GM19328 (cell line): ENCODE data around the gene CHRNA10.

Source experiments
- ATAC-seq: cut with Tn5 transposase; IDR thresholded peaks from one replicate; pipeline ENCODE4 v1.9.1; 2021; ENCODE audit warnings: mild to moderate bottlenecking, moderate library complexity; ENCODE audit not compliant: unreplicated experiment

The CHRNA10 gene, protein sequence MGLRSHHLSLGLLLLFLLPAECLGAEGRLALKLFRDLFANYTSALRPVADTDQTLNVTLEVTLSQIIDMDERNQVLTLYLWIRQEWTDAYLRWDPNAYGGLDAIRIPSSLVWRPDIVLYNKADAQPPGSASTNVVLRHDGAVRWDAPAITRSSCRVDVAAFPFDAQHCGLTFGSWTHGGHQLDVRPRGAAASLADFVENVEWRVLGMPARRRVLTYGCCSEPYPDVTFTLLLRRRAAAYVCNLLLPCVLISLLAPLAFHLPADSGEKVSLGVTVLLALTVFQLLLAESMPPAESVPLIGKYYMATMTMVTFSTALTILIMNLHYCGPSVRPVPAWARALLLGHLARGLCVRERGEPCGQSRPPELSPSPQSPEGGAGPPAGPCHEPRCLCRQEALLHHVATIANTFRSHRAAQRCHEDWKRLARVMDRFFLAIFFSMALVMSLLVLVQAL

DNA sequence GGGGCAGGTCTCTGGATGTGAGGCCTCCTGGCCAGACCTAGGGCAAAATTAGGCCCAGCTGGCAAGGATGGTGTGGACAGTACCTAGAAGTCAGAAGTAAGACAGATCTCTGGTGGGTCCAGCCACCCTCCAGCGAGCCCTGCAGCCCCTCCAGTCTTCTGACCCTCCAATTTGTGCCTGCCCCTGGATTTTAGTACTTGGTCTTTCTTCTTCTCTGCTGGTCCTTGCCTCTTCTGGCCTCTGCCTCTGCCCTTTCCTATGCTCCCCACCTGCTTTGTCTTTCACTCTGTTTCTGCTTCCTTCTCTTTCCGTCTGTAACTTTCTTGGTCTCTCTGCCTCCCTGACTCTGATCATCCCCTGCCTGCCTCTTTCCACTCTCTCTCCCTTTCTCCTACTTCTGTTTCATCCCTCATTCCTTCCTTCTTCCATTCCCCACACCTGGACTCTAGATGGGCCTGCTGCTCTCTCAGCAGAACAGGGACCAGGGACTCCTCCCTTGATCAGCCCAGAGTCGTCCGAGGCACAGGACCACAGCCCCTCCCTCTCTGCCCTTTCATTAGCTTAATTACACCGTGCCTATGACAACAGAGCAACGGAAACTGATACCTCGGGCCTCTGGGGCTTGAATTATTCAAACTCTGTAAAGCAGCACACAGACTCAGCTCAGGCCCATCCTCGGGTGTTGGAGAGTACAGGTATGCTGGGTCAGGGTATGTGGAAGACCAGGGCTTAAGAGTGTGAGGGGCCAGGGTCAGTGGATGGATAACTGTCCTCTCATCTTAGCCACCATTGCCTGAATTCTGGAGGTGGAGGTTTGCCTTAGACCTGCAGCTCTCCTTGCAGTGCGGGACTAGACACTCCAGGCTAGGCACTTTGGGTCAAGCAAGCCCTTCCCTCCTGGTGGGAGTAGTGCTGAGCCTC lies at the start of gene CHRNA10:
Gene CHRNA10, minus strand, starts transcription at position 51 of the 921 bp plus-strand sequence. CDS start 72 bp downstream, outside the sequence.
- no peak for ATAC-seq

DNA sequence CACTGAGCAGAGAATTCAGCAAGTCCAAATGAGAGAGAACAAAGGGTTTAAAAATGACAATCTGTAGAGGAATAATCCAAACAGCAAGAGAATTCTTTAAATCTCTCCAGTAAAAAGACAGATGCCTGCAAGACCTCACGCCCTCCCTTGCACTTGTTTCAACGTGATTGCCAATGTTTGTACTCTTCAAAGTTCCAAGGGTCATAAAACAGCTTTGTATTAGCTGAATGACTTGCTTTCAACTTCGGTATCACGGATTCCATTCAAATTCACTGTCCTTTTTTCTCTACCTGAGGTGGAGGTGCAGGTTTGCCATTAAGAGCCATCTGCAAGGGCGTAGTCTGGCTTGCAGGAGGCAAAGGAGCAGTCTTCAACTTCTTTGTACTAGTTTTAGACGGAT lies 41.1 kb upstream of the CHRNA10 start:
- ATAC-seq: no peak

DNA sequence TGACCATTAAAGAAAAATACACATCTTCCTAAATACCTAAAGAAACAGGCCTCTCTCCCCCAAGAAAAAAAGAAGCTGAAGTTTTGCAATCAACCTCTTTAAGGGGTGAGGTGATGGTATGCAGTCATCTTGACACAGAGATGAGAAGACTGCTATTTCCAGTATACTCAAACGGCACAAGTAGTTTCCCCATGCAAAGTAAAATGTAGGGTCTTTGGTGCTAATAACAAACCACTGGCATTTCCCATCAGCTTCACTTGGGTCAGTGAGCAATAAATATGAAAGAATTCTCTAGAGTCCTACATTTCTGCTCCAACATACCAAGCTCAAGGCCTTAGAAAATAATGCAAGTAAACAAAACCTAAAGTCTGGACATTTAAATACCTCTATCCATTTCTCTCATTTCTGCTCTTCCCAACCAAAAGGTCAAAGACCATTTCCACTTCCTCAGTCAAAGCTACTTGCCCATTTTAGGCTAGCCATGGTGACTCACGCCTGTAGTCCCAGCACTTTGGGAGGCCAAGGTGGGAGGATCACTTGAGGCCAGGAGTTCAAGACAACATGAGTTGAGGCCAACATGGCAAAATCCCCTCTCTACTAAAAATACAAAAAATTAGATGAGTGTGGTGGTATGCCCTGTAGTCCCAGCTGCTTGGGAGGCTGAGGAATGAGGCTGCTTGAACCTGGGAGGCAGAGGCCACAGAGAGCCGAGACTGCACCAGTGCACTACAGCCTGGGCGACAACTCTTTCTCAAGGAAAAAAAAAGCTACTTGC lies 39.5 kb upstream of the CHRNA10 start:
- ATAC-seq: no peak

DNA sequence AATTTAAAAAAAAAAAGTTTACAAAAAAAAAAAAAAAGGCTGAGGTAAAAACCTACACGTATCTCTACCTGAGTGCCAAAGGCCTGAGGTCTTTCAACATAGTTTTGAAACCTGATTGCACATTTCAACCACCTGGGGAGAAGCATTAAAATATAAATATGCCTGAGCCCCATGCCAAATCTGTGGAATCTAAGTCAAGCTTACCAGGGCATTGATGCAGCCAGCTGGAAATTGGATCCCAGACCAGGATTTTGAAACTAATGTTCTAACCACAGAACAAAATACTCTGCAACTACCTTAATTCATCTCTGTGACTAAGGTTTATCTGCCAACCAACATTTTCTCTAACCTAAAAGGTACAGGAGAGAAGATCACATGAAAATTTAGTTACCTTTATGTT lies 38.8 kb upstream of the CHRNA10 start:
- no peak for ATAC-seq

DNA sequence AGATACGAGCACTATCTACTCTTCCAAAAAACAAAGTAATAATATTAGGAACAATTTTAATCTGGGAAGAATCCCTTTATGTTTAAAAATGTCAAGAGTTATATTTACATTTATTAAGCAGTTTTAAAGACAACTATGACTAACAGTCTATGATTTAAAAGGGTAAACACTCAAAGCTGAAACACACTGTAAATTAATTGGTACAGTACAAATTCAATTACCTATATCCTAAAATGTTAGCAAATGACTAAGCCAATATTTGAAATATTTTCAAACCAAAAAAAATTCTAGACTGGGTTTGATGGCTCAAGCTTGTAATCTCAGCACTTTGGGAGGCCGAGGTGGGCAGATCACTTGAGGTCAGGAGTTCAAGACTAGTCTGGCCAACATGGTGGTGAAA lies 36.0 kb upstream of the CHRNA10 start:
- ATAC-seq: no peak

DNA sequence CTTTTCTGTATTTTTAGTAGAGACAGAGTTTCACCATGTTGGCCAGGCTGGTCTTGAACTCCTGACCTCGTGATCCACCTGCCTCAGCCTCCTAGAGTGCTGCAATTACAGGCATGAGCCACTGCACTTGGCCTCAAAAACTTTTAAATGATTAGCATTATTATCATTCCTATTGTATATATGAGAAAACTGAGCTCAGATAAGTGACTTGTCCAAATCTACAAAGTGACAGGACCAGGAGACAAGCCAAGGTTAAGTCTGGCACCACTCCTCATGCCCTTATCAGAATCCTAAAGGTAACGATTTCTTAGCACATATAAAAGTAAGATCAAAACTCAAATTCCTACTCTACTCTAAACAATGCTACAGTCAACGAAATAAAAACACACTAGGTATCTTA lies 32.2 kb upstream of the CHRNA10 start:
- no peak for ATAC-seq

DNA sequence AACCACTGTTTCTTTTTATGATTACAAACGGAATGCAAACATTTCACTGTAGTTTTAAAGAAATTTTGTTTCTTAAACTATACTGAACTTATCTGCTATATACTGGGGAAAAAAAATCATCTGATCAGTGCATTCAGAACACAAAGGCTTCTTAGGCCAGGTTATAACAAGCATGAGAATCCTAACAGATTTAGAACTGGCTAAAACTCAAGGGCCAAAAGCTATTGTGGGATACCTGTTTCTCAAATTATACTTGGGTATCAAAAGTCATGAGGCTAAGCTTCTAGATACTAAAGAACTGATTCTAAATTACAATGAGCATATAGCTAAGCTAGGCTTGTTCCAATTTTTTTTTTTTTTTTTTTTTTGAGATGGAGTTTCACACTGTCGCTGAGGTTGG lies 29.7 kb upstream of the CHRNA10 start:
- ATAC-seq: no peak

DNA sequence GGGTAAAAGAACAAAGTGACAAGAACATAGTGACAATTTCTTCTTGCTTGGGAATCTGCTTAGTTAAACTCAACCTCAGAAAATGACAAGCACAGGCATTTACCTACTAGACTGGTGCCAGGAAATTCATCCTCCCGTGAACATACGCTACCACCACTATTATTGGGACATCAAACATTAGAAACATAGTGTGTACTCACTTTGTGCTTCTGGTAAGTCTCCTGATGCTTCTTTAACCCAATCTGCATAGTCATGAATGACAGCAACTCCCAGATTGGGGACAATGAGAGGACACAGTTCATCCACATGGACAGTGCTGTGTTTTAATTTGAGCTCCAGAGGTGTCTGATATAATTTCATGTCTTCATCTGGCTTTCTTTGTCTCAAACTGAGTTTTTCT lies 29.2 kb upstream of the CHRNA10 start:
- ATAC-seq: no peak

DNA sequence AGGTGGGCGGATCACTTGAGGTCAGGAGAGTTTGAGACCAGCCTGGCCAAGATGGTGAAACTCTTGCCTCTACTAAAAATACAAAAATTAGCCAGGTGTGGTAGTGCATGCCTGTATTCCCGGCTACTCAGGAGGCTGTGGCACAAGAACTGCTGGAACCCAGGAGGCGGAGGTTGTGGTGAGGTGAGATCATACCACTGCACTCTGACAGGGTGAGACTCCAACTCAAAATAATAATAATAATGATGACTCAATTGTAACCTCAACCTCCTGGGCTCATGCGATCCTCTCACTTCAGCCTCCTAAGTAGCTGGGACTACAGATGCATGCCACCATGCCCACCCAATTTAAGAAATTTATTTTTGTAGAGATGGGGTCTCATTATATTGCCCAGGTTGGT lies 15.6 kb upstream of the CHRNA10 start:
- ATAC-seq: no peak

DNA sequence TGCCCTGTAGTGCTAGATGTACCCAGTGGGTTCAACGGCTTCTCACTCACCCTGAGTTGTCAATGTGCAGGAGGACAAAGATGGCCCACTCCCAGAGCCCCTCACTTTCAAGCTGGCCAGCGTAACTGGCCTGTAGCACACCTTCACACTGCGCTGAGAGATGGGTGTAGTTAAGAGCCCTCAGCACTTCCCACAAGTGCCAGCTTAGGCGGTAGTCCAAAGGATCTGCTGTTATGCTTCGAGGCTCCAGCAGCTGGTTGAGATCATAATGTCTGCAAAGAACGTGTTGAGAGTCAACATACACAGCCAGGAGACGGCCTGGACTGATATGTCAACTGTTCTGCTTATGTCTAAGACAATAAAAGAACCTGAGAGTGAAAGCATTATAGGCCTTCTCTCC lies 14.7 kb upstream of the CHRNA10 start:
- ATAC-seq: no peak

DNA sequence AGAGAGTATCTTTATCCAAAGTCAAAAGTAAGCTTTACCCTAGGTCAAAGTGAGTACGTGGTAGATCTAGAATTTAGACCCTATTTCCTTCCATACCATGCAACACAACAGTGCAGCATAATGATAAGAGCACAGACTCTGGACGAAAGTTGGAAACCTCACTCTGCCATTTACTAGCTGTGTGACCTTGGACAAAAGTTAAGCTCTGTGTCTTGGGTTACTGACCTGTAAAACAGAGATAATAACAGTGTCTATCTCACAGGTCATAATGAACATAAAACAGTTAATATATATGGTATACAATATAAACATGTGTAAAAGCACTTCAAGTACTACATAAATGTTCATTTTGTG lies 13.6 kb upstream of the CHRNA10 start:
- no peak for ATAC-seq

DNA sequence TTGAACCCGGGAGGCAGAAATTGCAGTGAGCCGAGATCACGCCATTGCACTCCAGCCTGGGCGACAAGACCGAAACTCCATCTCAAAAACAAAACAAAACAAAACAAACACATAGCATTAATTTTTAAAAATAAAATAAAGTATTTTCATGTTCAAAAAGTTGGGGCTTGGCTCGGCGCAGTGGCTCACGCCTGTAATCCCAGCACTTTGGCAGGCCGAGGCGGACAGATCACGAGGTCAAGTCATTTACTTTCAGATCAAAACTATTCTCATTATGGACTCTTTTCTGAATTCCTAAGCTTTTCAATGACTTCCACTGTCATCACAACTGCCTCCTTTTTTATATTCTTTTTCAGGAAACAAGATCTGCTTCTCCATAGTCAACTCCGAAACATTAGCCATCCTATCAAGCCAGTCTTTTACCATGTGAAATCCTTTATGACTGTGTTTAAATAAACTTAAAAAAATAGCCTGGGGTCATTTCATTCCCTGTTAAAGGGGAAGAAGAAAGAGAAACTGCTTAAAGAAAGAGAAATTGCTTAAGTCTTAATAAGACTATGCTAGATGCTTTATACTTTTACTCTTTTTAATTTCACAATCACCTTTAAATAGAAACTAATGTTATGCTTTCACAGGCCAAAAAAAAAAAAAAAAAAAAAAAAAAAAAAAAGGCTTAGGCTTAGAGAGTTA lies 13.1 kb upstream of the CHRNA10 start:
- ATAC-seq: no peak

DNA sequence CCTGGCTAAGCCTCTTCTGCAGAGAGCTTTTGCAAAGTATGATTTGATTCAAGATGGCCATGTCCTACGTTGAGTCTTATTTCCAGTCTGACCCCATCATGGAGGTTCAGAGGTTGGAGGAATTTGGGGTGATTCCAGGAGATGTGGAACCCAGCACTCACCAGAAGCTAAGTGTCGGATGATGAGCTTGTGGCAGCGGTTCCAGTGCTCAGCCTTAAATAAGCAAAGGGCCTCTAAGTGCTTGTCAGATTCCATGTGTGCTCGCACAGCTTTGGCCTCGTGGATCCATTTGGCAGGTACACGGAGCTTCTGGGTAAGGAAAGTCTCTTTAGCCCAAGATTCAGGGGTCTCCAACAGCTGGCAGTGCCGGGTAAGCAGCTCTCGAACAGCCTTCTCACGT lies 11.9 kb upstream of the CHRNA10 start:
- no peak for ATAC-seq

DNA sequence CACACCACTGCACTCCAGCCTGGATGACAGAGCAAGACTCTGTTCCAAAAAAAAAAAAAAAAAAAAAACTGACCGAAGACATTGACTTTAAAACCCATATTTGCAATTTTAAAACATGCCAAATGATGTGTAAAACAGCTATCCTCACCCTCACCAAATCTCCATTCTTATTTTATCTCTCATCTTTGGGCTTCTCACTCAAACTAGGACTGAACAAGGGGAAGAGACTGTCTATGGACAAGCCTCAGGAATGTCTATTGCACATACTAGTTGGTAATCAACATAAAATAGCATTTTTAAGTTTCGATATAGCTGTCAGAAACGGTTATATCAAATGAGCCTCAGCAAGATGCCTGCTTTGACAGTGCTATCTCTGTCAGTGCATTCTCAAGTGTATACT lies 7.9 kb upstream of the CHRNA10 start:
- ATAC-seq: no peak

DNA sequence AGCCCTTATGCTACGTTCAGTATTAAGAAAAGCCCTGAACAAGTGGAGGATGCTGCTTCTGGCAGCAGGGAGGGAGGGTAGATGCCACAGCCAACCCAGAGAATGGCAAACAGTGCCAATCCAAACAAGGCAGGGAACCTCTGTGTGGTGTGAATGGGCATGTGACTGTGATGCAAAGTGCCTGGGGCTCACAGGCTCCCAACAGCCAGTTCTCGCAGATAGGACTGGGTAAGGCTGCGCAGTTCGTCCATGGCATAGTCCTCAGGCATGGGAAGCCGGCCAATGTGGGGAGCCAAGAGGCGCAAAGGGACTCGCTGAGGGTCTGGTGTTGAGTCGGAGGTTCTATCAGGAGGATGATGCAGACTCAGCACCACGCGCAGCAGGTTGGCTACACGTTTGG lies 4.8 kb upstream of the CHRNA10 start:
- no peak for ATAC-seq

DNA sequence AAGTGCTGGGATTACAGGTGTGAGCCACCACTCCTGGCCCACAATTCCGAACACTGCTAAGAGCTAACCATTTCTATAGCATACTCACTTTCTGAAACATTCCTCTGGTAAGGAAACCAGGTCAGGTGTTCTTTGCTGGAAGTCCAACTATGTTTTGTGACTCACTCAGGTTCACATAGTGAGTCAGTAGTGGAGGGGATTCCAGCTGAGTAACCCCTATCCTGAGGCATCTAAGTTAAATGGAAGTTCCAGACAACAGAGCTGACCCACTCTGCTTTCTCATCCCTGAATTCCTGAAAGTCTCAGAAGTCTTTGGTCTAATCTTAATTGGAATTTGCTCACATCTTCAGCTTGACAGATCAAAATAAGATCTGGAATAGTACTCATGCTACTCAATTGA lies 3.0 kb upstream of the CHRNA10 start:
- no peak for ATAC-seq

DNA sequence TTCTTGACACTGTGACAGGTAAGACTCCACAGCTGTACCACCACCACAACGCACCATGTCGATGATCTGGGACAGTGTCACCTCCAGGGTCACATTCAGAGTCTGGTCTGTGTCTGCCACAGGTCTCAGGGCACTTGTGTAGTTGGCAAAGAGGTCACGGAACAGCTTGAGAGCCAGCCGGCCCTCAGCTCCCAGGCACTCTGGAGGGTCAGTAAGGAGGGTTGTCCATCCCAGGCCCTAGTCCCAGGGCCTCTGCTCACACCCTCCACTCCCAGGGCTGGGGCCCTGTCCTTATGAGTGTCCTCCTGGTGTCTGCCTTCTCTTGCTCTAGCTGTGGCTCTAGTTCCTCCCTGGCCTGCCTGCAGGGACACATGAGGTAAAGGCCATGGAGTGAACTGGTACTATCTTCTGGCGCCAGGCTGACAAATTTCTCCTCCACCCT lies 1.4 kb downstream of the CHRNA10 start:
- ATAC-seq: no peak

DNA sequence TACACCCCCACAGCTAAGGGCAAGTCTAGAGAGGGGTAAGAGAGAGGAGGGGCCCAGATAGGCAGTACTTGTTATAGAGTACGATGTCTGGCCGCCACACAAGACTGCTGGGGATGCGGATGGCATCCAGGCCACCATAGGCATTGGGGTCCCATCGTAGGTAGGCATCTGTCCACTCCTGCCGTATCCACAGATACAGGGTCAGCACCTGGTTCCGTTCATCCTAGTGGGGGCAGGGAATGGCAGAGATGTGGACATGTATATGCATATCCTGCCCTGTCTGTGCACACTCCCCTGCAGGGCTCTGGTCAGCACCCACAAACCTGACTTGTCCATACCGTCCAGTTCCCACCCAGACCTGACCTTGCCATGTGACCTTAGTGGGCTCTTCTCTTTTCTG lies 2.1 kb downstream of the CHRNA10 start:
- no peak for ATAC-seq

DNA sequence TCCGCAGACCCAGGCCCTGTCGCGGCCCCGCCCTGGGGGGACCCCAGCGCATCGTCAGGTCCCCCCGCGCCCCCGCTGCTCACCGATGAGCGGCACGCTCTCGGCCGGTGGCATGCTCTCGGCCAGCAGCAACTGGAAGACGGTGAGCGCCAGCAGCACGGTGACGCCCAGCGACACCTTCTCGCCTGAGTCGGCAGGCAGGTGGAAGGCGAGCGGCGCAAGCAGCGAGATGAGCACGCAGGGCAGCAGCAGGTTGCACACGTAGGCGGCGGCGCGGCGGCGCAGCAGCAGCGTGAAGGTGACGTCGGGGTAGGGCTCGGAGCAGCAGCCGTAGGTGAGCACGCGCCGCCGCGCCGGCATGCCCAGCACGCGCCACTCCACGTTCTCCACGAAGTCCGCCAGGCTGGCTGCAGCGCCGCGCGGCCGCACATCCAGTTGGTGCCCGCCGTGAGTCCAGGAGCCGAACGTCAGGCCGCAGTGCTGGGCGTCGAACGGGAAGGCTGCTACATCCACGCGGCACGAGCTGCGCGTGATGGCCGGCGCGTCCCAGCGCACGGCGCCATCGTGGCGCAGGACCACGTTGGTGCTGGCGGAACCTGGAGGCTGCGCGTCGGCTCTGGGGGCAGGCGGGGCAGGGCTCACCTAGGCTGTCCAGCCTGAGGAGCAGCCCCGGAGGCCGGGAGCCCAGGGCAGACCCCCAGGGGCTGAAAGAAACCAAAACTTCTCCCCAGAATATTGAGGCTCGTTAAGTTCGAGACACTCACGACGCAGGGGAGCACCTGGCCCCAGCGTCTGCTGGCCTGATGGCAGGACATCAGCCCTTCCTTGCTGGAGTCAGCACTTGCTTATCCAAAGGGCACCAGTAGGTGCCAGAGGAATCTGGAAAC lies 3.8 kb downstream of the CHRNA10 start:
- ATAC-seq: no peak
